Umbilical cord (tissue), 2 donors: ENCODE measurements around the gene ZNF488. TPM values are rescaled to one million over a fixed set of nuclear protein-coding genes. Genes with fewer than 3 reads are reported as not detected.
A peak's percentile ranks its signal among the peaks of the same experiment; 100 is the strongest.

Experiments
- DNase-seq: peaks from one replicate; pipeline ENCODE4 v3.0.0-alpha.2; 2015; ENCODE audit warnings: low spot score
- total RNA-seq: library from RNA; depleted of rRNA; stranded (reverse); fragments of >200 nt; gene quantifications from one replicate; pipeline ENCODE4 v1.2.3, GENCODE V29; 2014; ENCODE audit warnings: low replicate concordance; ENCODE audit not compliant: insufficient read depth

Gene ZNF488
- total RNA-seq, 1 donor from 2014 or later = 0.96 TPM

- DNase-seq = no peak
Observed at GRCh38 chr10:47350671-47351640, 33.1 kb downstream of the ZNF488 start.

- no peak for DNase-seq
Observed at GRCh38 chr10:47349941-47350371, 34.1 kb downstream of the ZNF488 start.

GRCh38 chr10:47349516-47349915 is 34.6 kb downstream of the ZNF488 start:
- no peak for DNase-seq

GRCh38 chr10:47348661-47349470 is 35.2 kb downstream of the ZNF488 start:
- DNase-seq = no peak

GRCh38 chr10:47348138-47348651 is 35.9 kb downstream of the ZNF488 start, which contains the start of gene RBP3:
Gene RBP3, plus strand, starts transcription at chr10:47348363. Its CDS starts 122 bp downstream, at chr10:47348485.
- peak; percentile 52 for DNase-seq

GRCh38 chr10:47347303-47347675 is 36.8 kb downstream of the ZNF488 start:
- no peak for DNase-seq

- no peak for DNase-seq
Observed at GRCh38 chr10:47346581-47347302, 37.4 kb downstream of the ZNF488 start.

- DNase-seq = no peak
Observed at GRCh38 chr10:47344996-47345870, 38.9 kb downstream of the ZNF488 start.

GRCh38 chr10:47340608-47341170 is 43.4 kb downstream of the ZNF488 start:
- peak; percentile 13 for DNase-seq

- DNase-seq = peak; percentile 15
Observed at GRCh38 chr10:47339759-47340607, 44.1 kb downstream of the ZNF488 start.

- DNase-seq = no peak
Observed at GRCh38 chr10:47339186-47339735, 44.8 kb downstream of the ZNF488 start.

GRCh38 chr10:47337310-47337709 is 46.8 kb downstream of the ZNF488 start:
- no peak for DNase-seq

- peak; percentile 60 for DNase-seq
Observed at GRCh38 chr10:47336387-47337134, 47.5 kb downstream of the ZNF488 start.

GRCh38 chr10:47335906-47336305 is 48.2 kb downstream of the ZNF488 start:
- no peak for DNase-seq

- DNase-seq = no peak
Observed at GRCh38 chr10:47334466-47335295, 49.4 kb downstream of the ZNF488 start.

GRCh38 chr10:47333532-47333931 is 50.6 kb downstream of the ZNF488 start:
- DNase-seq = no peak

- DNase-seq = peak; percentile 31
Observed at GRCh38 chr10:47332946-47333345, 51.1 kb downstream of the ZNF488 start.
